Neural progenitor cell (in vitro differentiated cells): ENCODE measurements around the gene DLG2. TPM values are rescaled to one million over a fixed set of nuclear protein-coding genes. Genes with fewer than 3 reads are reported as not detected.
"Not testable (repeated sequence)": the region's sequence is repeated elsewhere in the genome, so short reads cannot be mapped to it uniquely, and the experiment has no call there.

Source experiments
- DNase-seq: peaks from one replicate; pipeline ENCODE4 v3.0.0-alpha.2; 2016; ENCODE audit warnings: low spot score
- H2AFZ ChIP-seq: fragments of 200-600 bp; sonication (generic); replicated peaks from 2 replicates; pipeline ENCODE4 v1.6.1; 2016; ENCODE audit warnings: antibody characterized with exemption
- H3F3A ChIP-seq: fragments of 200-600 bp; sonication (generic); 2 replicates; pipeline ENCODE4 v1.6.1; 2016; ENCODE audit warnings: antibody characterized with exemption, low read depth
- H3K27ac ChIP-seq: fragments of 200-600 bp; sonication (generic); 2 replicates; pipeline ENCODE4 v1.5.1; 2016; ENCODE audit warnings: mild to moderate bottlenecking
- H3K27me3 ChIP-seq: fragments of 200-600 bp; sonication (generic); 2 replicates; pipeline ENCODE4 v1.6.1; 2016; ENCODE audit warnings: mild to moderate bottlenecking, moderate library complexity
- H3K36me3 ChIP-seq: fragments of 200-600 bp; sonication (generic); 2 replicates; pipeline ENCODE4 v1.5.1; 2016
- H3K4me1 ChIP-seq: fragments of 200-600 bp; sonication (generic); 2 replicates; pipeline ENCODE4 v1.6.1; 2016; ENCODE audit warnings: mixed run types
- H3K4me2 ChIP-seq: fragments of 200-600 bp; sonication (generic); 2 replicates; pipeline ENCODE4 v1.6.1; 2016
- H3K4me3 ChIP-seq: fragments of 200-600 bp; sonication (generic); 2 replicates; pipeline ENCODE4 v1.5.1; 2016
- H3K79me2 ChIP-seq: fragments of 200-600 bp; sonication (generic); 2 replicates; pipeline ENCODE4 v1.6.1; 2016; ENCODE audit warnings: low read depth
- H3K9ac ChIP-seq: fragments of 200-600 bp; sonication (generic); 2 replicates; pipeline ENCODE4 v1.6.1; 2016
- H3K9me3 ChIP-seq: fragments of 200-600 bp; sonication (generic); 2 replicates; pipeline ENCODE4 v1.5.1; 2016; ENCODE audit warnings: low read depth
- H4K20me1 ChIP-seq: fragments of 200-600 bp; sonication (generic); 2 replicates; pipeline ENCODE4 v1.6.1; 2016; ENCODE audit warnings: low read depth
- H3K27ac Mint-ChIP-seq: 3 replicates; pipeline ENCODE4 v1.8.0; 2021; ENCODE audit warnings: mixed read lengths
- H3K27me3 Mint-ChIP-seq: 2 replicates; pipeline ENCODE4 v1.8.0; 2022; ENCODE audit warnings: low read depth, mild to moderate bottlenecking, inconsistent platforms, moderate library complexity, mixed read lengths; ENCODE audit not compliant: insufficient read depth
- H3K36me3 Mint-ChIP-seq: 3 replicates; pipeline ENCODE4 v1.8.0; 2021; ENCODE audit warnings: mixed read lengths
- H3K4me1 Mint-ChIP-seq: 3 replicates; pipeline ENCODE4 v1.8.0; 2021; ENCODE audit warnings: mixed read lengths
- H3K4me3 Mint-ChIP-seq: 3 replicates; pipeline ENCODE4 v1.8.0; 2021; ENCODE audit warnings: mild to moderate bottlenecking, moderate library complexity, mixed read lengths
- H3K9me3 Mint-ChIP-seq: 3 replicates; pipeline ENCODE4 v1.8.0; 2020; ENCODE audit warnings: mixed read lengths
- EZH2 ChIP-seq: fragments of 200-600 bp; sonication (generic); IDR thresholded peaks from 2 replicates; pipeline ENCODE4 v1.6.1; 2017; ENCODE audit warnings: antibody characterized with exemption, mild to moderate bottlenecking, moderate library complexity
- EZH2phosphoT487 ChIP-seq: fragments of 200-600 bp; sonication (generic); IDR thresholded peaks from 2 replicates; pipeline ENCODE4 v1.6.1; 2017; ENCODE audit warnings: antibody characterized with exemption
- total RNA-seq: library from RNA; depleted of rRNA; stranded (reverse); fragments of >200 nt; gene quantifications from 2 replicates; pipeline ENCODE4 v1.2.3, GENCODE V29; 2015; ENCODE audit warnings: low replicate concordance
- TF ChIP-seq, protein P1 (sequence below): fragments of 200-600 bp; sonication (generic); IDR thresholded peaks from 2 replicates; pipeline ENCODE4 v1.5.1; 2017; ENCODE audit warnings: antibody characterized with exemption, mild to moderate bottlenecking

The DLG2 gene
- total RNA-seq, 1 donor from 2014 or later: 7.5 TPM

DNA sequence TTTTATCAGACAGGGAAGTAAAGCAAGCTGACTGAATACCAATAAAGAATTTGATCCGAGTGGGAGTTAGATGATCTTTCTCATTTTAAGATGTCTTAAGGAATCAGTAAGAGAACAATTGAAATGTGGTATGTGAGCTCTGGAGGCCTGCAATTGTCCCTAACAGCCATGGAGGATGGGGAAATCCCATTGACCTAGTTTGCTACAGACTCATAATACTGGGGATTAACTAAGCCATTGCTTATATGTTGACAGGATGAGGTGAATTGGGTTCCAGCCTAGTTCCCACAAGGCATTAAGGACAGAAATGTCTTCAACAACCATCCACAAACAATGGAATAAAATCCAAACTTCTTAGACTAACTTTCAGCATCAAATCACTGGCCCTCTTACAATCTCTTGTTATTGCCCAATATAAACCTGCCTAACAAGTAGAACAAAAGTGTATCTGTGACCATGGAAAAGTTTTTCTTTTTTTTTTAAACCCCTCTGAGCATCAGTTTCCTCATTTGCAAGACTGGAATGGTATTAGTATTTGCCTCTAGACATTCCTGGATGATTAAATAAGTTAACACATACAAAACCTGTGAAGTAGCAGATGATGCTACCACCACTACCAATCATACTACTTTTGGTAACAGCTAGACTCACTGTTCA, 773.2 kb downstream of the DLG2 start:
- Histone ChIP-seq H3K27ac (peak overlapping the region; percentile 44), H3K79me2 (no peaks in the 10 kb centered on the region), H3K27me3 (no peaks in the 10 kb centered on the region), H3K4me2 (no peak overlapping the region), H3K36me3 (no peaks in the 10 kb centered on the region), H3K4me1 (peaks cover 12% of the 10 kb centered on the region), H3K9ac (no peak overlapping the region), H3K9me3 (no peaks in the 10 kb centered on the region), H3F3A (no peaks in the 10 kb centered on the region), H4K20me1 (no peaks in the 10 kb centered on the region), H2AFZ (no peak overlapping the region), H3K4me3 (no peak overlapping the region)
- peak; percentile 39 for DNase-seq
- Mint-ChIP-seq H3K27ac (no peak overlapping the region), H3K9me3 (no peaks in the 10 kb centered on the region), H3K36me3 (no peaks in the 10 kb centered on the region), H3K4me1 (peaks cover 6% of the 10 kb centered on the region), H3K4me3 (no peak overlapping the region), H3K27me3 (no peaks in the 10 kb centered on the region)
- TF ChIP-seq EZH2phosphoT487 (no peak), EZH2 (no peak)
- TF ChIP-seq, protein P1, sequence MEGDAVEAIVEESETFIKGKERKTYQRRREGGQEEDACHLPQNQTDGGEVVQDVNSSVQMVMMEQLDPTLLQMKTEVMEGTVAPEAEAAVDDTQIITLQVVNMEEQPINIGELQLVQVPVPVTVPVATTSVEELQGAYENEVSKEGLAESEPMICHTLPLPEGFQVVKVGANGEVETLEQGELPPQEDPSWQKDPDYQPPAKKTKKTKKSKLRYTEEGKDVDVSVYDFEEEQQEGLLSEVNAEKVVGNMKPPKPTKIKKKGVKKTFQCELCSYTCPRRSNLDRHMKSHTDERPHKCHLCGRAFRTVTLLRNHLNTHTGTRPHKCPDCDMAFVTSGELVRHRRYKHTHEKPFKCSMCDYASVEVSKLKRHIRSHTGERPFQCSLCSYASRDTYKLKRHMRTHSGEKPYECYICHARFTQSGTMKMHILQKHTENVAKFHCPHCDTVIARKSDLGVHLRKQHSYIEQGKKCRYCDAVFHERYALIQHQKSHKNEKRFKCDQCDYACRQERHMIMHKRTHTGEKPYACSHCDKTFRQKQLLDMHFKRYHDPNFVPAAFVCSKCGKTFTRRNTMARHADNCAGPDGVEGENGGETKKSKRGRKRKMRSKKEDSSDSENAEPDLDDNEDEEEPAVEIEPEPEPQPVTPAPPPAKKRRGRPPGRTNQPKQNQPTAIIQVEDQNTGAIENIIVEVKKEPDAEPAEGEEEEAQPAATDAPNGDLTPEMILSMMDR: no peak

DNA sequence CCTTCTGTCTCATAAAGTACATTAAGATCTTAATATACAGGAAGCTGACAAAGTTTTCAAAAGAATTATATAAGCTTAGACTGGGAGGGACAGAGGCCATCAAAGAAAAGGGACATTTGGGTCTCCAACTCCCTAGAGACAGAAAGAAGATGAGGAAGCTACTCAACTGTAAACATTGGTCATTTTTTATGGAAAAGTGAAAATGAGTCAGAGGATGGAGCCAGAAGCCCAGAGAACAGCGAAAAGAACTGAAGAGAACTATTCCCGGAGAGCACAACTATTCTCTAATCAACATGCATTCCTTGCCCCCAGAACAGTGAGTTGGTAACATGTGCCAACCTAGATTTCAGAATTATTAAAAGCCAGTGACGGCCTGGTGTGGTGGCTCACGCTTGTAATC, 779.3 kb downstream of the DLG2 start:
- Histone ChIP-seq H3K36me3 (no peaks in the 10 kb centered on the region), H3K79me2 (no peaks in the 10 kb centered on the region), H3K4me1 (no peaks in the 10 kb centered on the region), H4K20me1 (no peaks in the 10 kb centered on the region), H3K4me2 (no peak overlapping the region), H2AFZ (no peak overlapping the region), H3F3A (no peaks in the 10 kb centered on the region), H3K27ac (no peak overlapping the region), H3K9me3 (no peaks in the 10 kb centered on the region), H3K27me3 (no peaks in the 10 kb centered on the region), H3K9ac (no peak overlapping the region), H3K4me3 (no peak overlapping the region)
- no peak for DNase-seq
- Mint-ChIP-seq H3K9me3 (no peaks in the 10 kb centered on the region), H3K4me1 (no peaks in the 10 kb centered on the region), H3K27me3 (no peaks in the 10 kb centered on the region), H3K27ac (no peak overlapping the region), H3K36me3 (no peaks in the 10 kb centered on the region), H3K4me3 (no peak overlapping the region)
- TF ChIP-seq, protein P1: no peak
- no peak for TF ChIP-seq EZH2
- no peak for TF ChIP-seq EZH2phosphoT487

DNA sequence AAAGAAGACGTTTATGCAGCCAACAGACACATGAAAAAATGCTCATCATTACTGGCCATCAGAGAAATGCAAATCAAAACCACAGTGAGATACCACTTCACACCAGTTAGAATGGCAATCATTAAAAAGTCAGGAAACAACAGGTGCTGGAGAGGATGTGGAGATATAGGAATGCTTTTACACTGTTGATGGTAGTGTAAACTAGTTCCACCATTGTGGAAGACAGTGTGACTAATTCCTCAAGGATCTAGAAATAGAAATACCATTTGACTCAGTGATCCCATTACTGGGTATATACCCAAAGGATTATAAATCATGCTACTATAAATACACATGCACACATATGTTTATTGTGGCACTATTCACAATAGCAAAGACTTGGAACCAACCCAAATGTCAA, 786.9 kb downstream of the DLG2 start:
- H3K9me3 ChIP-seq, H3K4me3 ChIP-seq, H2AFZ ChIP-seq, H4K20me1 ChIP-seq, H3K79me2 ChIP-seq, H3K4me3 Mint-ChIP-seq, H3K36me3 ChIP-seq, H3K27ac Mint-ChIP-seq, H3K36me3 Mint-ChIP-seq, H3K9me3 Mint-ChIP-seq, H3K4me2 ChIP-seq, H3F3A ChIP-seq, H3K9ac ChIP-seq, H3K4me1 Mint-ChIP-seq, H3K27me3 Mint-ChIP-seq, H3K4me1 ChIP-seq, H3K27ac ChIP-seq, H3K27me3 ChIP-seq, DNase-seq: not testable (repeated sequence)

DNA sequence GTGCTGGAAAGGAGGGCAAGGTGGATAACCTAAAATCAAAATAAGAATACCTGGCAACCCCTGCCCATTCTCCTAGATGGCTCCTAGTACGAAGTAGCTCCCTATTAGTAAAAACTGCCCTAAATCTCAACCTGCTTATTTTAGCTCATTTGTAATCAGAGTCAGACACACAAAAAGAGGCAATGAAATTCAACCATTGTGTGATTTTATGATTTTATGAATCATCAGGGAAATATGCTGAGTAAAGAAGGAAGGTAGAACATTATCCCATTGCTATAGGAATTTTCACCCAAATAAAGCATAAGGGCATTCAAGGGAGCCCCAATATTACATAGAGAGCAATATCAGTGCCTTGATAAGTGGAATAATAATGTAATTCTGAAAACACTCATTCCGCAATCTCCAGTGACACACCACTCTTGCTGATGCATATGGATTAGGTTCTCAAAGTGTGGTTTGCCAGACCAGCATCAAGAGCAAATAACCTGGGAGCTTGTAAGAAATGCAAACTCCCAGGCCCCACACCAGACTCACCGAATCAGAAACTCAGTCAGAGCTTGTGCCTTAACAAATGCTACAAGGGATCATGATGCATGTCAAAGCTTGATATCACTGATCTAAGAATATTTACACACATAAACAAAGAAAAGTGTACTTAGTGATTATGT, 789.6 kb downstream of the DLG2 start:
- no peak overlapping the region for H3K27ac Mint-ChIP-seq
- H3K9ac ChIP-seq: no peak overlapping the region
- no peaks in the 10 kb centered on the region for H3K79me2 ChIP-seq
- H3K9me3 Mint-ChIP-seq: peaks cover 5% of the 10 kb centered on the region
- DNase-seq: no peak
- no peak overlapping the region for H2AFZ ChIP-seq
- TF ChIP-seq, protein P1: no peak
- no peak for TF ChIP-seq EZH2
- no peak for TF ChIP-seq EZH2phosphoT487
- H3K4me3 ChIP-seq: no peak overlapping the region
- H3K27me3 ChIP-seq: no peaks in the 10 kb centered on the region
- H4K20me1 ChIP-seq: no peaks in the 10 kb centered on the region
- no peaks in the 10 kb centered on the region for H3K36me3 Mint-ChIP-seq
- H3K4me1 Mint-ChIP-seq: peaks cover 10% of the 10 kb centered on the region
- no peaks in the 10 kb centered on the region for H3F3A ChIP-seq
- H3K27me3 Mint-ChIP-seq: no peaks in the 10 kb centered on the region
- H3K9me3 ChIP-seq: no peaks in the 10 kb centered on the region
- no peak overlapping the region for H3K27ac ChIP-seq
- no peak overlapping the region for H3K4me3 Mint-ChIP-seq
- no peaks in the 10 kb centered on the region for H3K4me1 ChIP-seq
- H3K36me3 ChIP-seq: no peaks in the 10 kb centered on the region
- H3K4me2 ChIP-seq: no peak overlapping the region
